ENCODE measurements around the gene RAB3B. TPM values are rescaled to one million over a fixed set of nuclear protein-coding genes. Genes with fewer than 3 reads are reported as not detected.

The RAB3B gene
- total RNA-seq, 1 donor from 2014 or later = 20.4 TPM

DNA sequence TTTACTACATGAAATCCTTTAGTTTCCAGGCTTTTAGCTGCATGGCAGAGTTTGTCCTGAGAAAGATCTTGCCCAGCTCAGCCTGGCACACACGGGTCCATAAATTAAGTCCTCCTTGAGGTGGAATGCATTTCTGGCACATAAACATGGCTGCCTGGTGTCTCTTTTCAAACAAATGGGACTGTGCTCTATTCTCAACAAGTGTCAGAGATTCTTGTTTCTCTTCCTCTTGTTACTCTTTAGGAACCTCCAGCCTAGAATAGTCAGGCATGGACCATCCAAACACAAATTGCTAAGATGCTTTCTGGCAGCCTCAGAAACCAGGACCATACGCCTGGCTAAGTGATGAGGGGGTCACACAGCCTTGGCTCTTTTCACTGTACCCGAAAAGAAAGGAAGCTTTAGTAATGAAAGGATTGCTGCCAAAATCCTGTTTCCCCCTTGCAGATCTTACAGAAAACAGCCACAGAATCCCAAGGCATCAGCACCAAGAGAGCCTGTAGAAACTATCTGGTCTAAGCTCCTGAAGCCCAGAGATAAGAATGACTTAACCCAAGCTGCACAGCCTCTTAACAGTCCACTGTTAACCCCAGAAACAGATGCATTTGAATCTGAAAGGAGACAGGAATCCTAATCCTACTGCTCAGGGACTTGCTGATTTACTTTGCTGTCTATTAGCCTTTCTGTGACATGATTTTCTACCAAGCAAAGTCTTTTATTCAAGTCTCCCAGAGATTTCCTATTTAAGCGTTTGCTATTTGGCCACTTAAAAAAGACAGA lies 80.1 kb downstream of the RAB3B start:
- Mint-ChIP-seq H3K36me3 (peaks cover 6% of the 10 kb centered on the region), H3K4me1 (peaks cover 7% of the 10 kb centered on the region), H3K9me3 (peaks cover 4% of the 10 kb centered on the region), H3K4me3 (no peak overlapping the region), H3K27me3 (ENCODE audit: insufficient read depth, low read depth) (peaks cover 28% of the 10 kb centered on the region), H3K27ac (no peak overlapping the region)
- H3K79me2 ChIP-seq (ENCODE audit: low read depth) = no peaks in the 10 kb centered on the region
- TF ChIP-seq EZH2 (IDR thresholded peaks at IDR 0.05) (no peak), EZH2phosphoT487 (IDR thresholded peaks at IDR 0.05) (no peak)
- TF ChIP-seq, protein P1, sequence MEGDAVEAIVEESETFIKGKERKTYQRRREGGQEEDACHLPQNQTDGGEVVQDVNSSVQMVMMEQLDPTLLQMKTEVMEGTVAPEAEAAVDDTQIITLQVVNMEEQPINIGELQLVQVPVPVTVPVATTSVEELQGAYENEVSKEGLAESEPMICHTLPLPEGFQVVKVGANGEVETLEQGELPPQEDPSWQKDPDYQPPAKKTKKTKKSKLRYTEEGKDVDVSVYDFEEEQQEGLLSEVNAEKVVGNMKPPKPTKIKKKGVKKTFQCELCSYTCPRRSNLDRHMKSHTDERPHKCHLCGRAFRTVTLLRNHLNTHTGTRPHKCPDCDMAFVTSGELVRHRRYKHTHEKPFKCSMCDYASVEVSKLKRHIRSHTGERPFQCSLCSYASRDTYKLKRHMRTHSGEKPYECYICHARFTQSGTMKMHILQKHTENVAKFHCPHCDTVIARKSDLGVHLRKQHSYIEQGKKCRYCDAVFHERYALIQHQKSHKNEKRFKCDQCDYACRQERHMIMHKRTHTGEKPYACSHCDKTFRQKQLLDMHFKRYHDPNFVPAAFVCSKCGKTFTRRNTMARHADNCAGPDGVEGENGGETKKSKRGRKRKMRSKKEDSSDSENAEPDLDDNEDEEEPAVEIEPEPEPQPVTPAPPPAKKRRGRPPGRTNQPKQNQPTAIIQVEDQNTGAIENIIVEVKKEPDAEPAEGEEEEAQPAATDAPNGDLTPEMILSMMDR (IDR thresholded peaks at IDR 0.05) = no peak
- no peak overlapping the region for H2AFZ ChIP-seq (replicated peaks)
- DNase-seq (ENCODE audit: low spot score) = peak; percentile 29
- no peaks in the 10 kb centered on the region for H3K36me3 ChIP-seq
- no peaks in the 10 kb centered on the region for H4K20me1 ChIP-seq (ENCODE audit: low read depth)
- peaks cover 25% of the 10 kb centered on the region for H3K4me1 ChIP-seq
- peaks cover 23% of the 10 kb centered on the region for H3F3A ChIP-seq (ENCODE audit: low read depth)
- no peaks in the 10 kb centered on the region for H3K27me3 ChIP-seq
- no peak overlapping the region for H3K4me3 ChIP-seq
- no peaks in the 10 kb centered on the region for H3K9me3 ChIP-seq (ENCODE audit: low read depth)
- H3K9ac ChIP-seq = no peak overlapping the region
- H3K27ac ChIP-seq = peak overlapping the region; percentile 70
- H3K4me2 ChIP-seq = peak overlapping the region; percentile 41

GRCh38 chr1:51908499-51908898 lies 82.0 kb downstream of the RAB3B start:
- H3F3A ChIP-seq (ENCODE audit: low read depth) = peaks cover 23% of the 10 kb centered on the region
- peaks cover 25% of the 10 kb centered on the region for H3K4me1 ChIP-seq
- H3K9me3 Mint-ChIP-seq = peaks cover 4% of the 10 kb centered on the region
- peaks cover 7% of the 10 kb centered on the region for H3K4me1 Mint-ChIP-seq
- H3K4me2 ChIP-seq = no peak overlapping the region
- no peak overlapping the region for H3K4me3 Mint-ChIP-seq
- H3K27me3 Mint-ChIP-seq (ENCODE audit: insufficient read depth, low read depth) = peaks cover 25% of the 10 kb centered on the region
- H3K9me3 ChIP-seq (ENCODE audit: low read depth) = no peaks in the 10 kb centered on the region
- TF ChIP-seq, protein P1 (IDR thresholded peaks at IDR 0.05) = no peak
- TF ChIP-seq EZH2phosphoT487 (IDR thresholded peaks at IDR 0.05) = no peak
- no peak for TF ChIP-seq EZH2 (IDR thresholded peaks at IDR 0.05)
- no peaks in the 10 kb centered on the region for H3K79me2 ChIP-seq (ENCODE audit: low read depth)
- H3K36me3 ChIP-seq = no peaks in the 10 kb centered on the region
- H3K27me3 ChIP-seq = no peaks in the 10 kb centered on the region
- H3K27ac Mint-ChIP-seq = no peak overlapping the region
- DNase-seq (ENCODE audit: low spot score) = no peak
- H3K9ac ChIP-seq = no peak overlapping the region
- no peak overlapping the region for H3K27ac ChIP-seq
- no peaks in the 10 kb centered on the region for H3K36me3 Mint-ChIP-seq
- no peaks in the 10 kb centered on the region for H4K20me1 ChIP-seq (ENCODE audit: low read depth)
- H3K4me3 ChIP-seq = no peak overlapping the region
- no peak overlapping the region for H2AFZ ChIP-seq (replicated peaks)

- Mint-ChIP-seq H3K27ac (no peak overlapping the region), H3K27me3 (ENCODE audit: insufficient read depth, low read depth) (peaks cover 26% of the 10 kb centered on the region), H3K4me3 (no peak overlapping the region), H3K9me3 (peaks cover 4% of the 10 kb centered on the region), H3K36me3 (no peaks in the 10 kb centered on the region), H3K4me1 (peaks cover 7% of the 10 kb centered on the region)
- Histone ChIP-seq H3K9me3 (ENCODE audit: low read depth) (no peaks in the 10 kb centered on the region), H3K27me3 (no peaks in the 10 kb centered on the region), H3K36me3 (no peaks in the 10 kb centered on the region), H3K79me2 (ENCODE audit: low read depth) (no peaks in the 10 kb centered on the region), H3K4me2 (no peak overlapping the region), H3F3A (ENCODE audit: low read depth) (peaks cover 23% of the 10 kb centered on the region), H3K27ac (no peak overlapping the region), H3K4me1 (peaks cover 25% of the 10 kb centered on the region), H3K4me3 (no peak overlapping the region), H2AFZ (replicated peaks) (no peak overlapping the region), H3K9ac (no peak overlapping the region), H4K20me1 (ENCODE audit: low read depth) (no peaks in the 10 kb centered on the region)
- TF ChIP-seq EZH2phosphoT487 (IDR thresholded peaks at IDR 0.05) = no peak
- TF ChIP-seq, protein P1 (IDR thresholded peaks at IDR 0.05) = no peak
- no peak for TF ChIP-seq EZH2 (IDR thresholded peaks at IDR 0.05)
- no peak for DNase-seq (ENCODE audit: low spot score)
Observed at GRCh38 chr1:51907079-51907702, 83.3 kb downstream of the RAB3B start.
